Keratinocyte (primary cell): Measurements from ENCODE around the gene SERPINE2. TPM values are rescaled to one million over a fixed set of nuclear protein-coding genes. Genes with fewer than 3 reads are reported as not detected.

Experiments
- DNase-seq: peaks from one replicate; pipeline ENCODE4 v3.0.0-alpha.2; 2011; ENCODE audit warnings: low read depth, missing footprints, low spot score
- FAIRE-seq: peaks from 2 replicates; lab custom pipeline; 2011; peaks lifted over from hg19 to GRCh38; lab: Jason Lieb, UNC
- H2AFZ ChIP-seq: 2 replicates; pipeline ENCODE4 v1.6.0; 2012; ENCODE audit warnings: low read length, control low read depth, inconsistent platforms; ENCODE audit not compliant: control insufficient read depth
- H3K27ac ChIP-seq: 2 replicates; pipeline ENCODE4 v1.5.1; 2011; ENCODE audit warnings: low read length; ENCODE audit not compliant: control insufficient read depth, insufficient read depth
- H3K27me3 ChIP-seq: 3 replicates; pipeline ENCODE4 v1.6.0; 2011; ENCODE audit warnings: low read length; ENCODE audit not compliant: control insufficient read depth, insufficient read depth; ENCODE audit errors: extremely low read depth
- H3K36me3 ChIP-seq, 2 experiments: 2 replicates in 1 of 2; 3 replicates in 1 of 2; pipeline ENCODE4 v1.5.1; 2011; ENCODE audit warnings: low read length in 2 of 2, mild to moderate bottlenecking in 1 of 2; ENCODE audit not compliant: control insufficient read depth in 2 of 2, insufficient read depth in 2 of 2; ENCODE audit errors: extremely low read depth in 1 of 2
- H3K4me1 ChIP-seq: 3 replicates; pipeline ENCODE4 v1.5.1; 2011; ENCODE audit warnings: low read length; ENCODE audit not compliant: control insufficient read depth, insufficient read depth; ENCODE audit errors: extremely low read depth
- H3K4me2 ChIP-seq: 3 replicates; pipeline ENCODE4 v1.6.0; 2011; ENCODE audit warnings: low read depth, low read length; ENCODE audit not compliant: control insufficient read depth, insufficient read depth; ENCODE audit errors: extremely low read depth
- H3K4me3 ChIP-seq, 3 experiments: fragments of 200-600 bp in 1 of 3; sonication (generic) in 1 of 3; 2 replicates in 2 of 3; 3 replicates in 1 of 3; pipeline ENCODE4 v1.5.1; 2011 to 2016; ENCODE audit warnings: low read length in 3 of 3, mild to moderate bottlenecking in 3 of 3, control low read depth in 2 of 3, inconsistent platforms in 1 of 3, low read depth in 1 of 3, mixed read lengths in 1 of 3, mixed run types in 1 of 3, moderate library complexity in 1 of 3; ENCODE audit not compliant: control insufficient read depth in 2 of 3, insufficient read depth in 2 of 3; ENCODE audit errors: extremely low read depth in 1 of 3
- H3K79me2 ChIP-seq: 2 replicates; pipeline ENCODE4 v1.6.0; 2012; ENCODE audit warnings: low read length; ENCODE audit not compliant: control insufficient read depth, insufficient read depth
- H3K9ac ChIP-seq: 3 replicates; pipeline ENCODE4 v1.6.0; 2011; ENCODE audit warnings: low read length; ENCODE audit not compliant: control insufficient read depth, insufficient read depth; ENCODE audit errors: extremely low read depth
- H3K9me1 ChIP-seq: 3 replicates; pipeline ENCODE4 v1.6.0; 2011; ENCODE audit warnings: low read length; ENCODE audit not compliant: control insufficient read depth, insufficient read depth; ENCODE audit errors: extremely low read depth
- H3K9me3 ChIP-seq: 2 replicates; pipeline ENCODE4 v1.5.1; 2012; ENCODE audit warnings: low read depth, low read length; ENCODE audit not compliant: control insufficient read depth
- H4K20me1 ChIP-seq: 3 replicates; pipeline ENCODE4 v1.6.0; 2011; ENCODE audit warnings: low read length; ENCODE audit not compliant: control insufficient read depth, insufficient read depth; ENCODE audit errors: extremely low read depth
- CTCF ChIP-seq, 3 experiments: IDR thresholded peaks in 1 of 3; conservative IDR thresholded peaks in 1 of 3; optimal IDR thresholded peaks in 1 of 3; 2 replicates in 2 of 3; 3 replicates in 1 of 3; pipeline versions ENCODE3 to v1.5.1; 2011; ENCODE audit warnings: low read length in 3 of 3, mild to moderate bottlenecking in 3 of 3, moderate library complexity in 2 of 3, control low read depth in 1 of 3, inconsistent platforms in 1 of 3; ENCODE audit not compliant: insufficient read depth in 2 of 3; ENCODE audit errors: extremely low read depth in 1 of 3
- EZH2 ChIP-seq: IDR thresholded peaks from one replicate; pipeline ENCODE4 v1.6.1; 2012; ENCODE audit warnings: inconsistent platforms, mild to moderate bottlenecking, low read length, moderate library complexity
- dilution Hi-C: fragments of 300-500 bp; cut with MboI; formaldehyde crosslinking; loops from one replicate; pipeline ENCODE4 v1.7.0; 2020; ENCODE audit warnings: low sequenced_read_pairs; ENCODE audit not compliant: extremely low pct_ligation_motif_present
- polyA plus RNA-seq, 5 experiments: library from polyadenylated mRNA; depleted of rRNA in 3 of 5; stranded (reverse) in 3 of 5; stranded (forward) in 1 of 5; unstranded in 1 of 5; fragments of >200 nt; gene quantifications; 1 replicate in 1 of 5; 2 replicates in 3 of 5; 3 replicates in 1 of 5; pipeline versions ENCODE4 v1.2.1 to v1.2.3, GENCODE V29; 2011 to 2012; ENCODE audit warnings: missing spikeins in 2 of 5, low read depth in 1 of 5, low replicate concordance in 1 of 5

The SERPINE2 gene
- polyA plus RNA-seq, 1 donor (not counting 4 experiments of a cell fraction or from before 2014, with no cell fraction given) = 306 TPM

DNA sequence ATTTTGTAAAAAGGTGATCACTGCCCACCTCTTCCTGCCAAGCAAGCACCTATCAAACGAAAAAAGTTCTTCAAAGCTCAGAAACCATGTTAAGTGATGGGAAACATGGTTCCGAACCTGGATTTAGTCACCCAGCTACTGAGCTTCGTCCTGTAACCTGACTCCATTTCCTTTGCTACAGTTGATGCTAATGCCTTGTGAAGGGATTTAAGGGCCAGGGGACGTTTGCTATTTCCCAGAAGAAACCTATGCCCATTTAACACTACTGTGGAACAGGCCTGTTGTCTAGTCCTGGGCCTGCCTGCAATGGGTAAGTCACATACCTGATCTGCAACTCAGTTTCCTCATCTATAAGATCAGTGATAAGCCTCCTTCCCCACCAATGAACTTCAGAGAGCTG lies 14.8 kb downstream of the SERPINE2 start:
- no peak overlapping the region for H3K4me2 ChIP-seq
- H3K79me2 ChIP-seq = peaks cover 87% of the 10 kb centered on the region
- H2AFZ ChIP-seq = no peak overlapping the region
- dilution Hi-C loops = no loop called here
- H3K9ac ChIP-seq = no peak overlapping the region
- no peak overlapping the region for H3K27ac ChIP-seq
- H3K4me3 ChIP-seq = no peak overlapping the region
- H3K9me1 ChIP-seq = peaks cover 3% of the 10 kb centered on the region
- H3K4me1 ChIP-seq = no peaks in the 10 kb centered on the region
- TF ChIP-seq CTCF (optimal IDR thresholded peaks at IDR 0.05 in 1 of 3, IDR thresholded peaks at IDR 0.05 in 1 of 3, conservative IDR thresholded peaks at IDR 0.05 in 1 of 3; ENCODE audit: extremely low read depth in 1 of 3, insufficient read depth in 2 of 3, low read length in 3 of 3) (no peak), EZH2 (no peak)
- H3K9me3 ChIP-seq = no peaks in the 10 kb centered on the region
- H3K36me3 ChIP-seq = peaks cover 7 to 42% of the 10 kb centered on the region in 2 experiments
- DNase-seq = no peak
- peaks cover 8% of the 10 kb centered on the region for H4K20me1 ChIP-seq
- no peaks in the 10 kb centered on the region for H3K27me3 ChIP-seq
- no peak for FAIRE-seq

- peaks cover 3% of the 10 kb centered on the region for H3K9me1 ChIP-seq
- no peak overlapping the region for H3K27ac ChIP-seq
- H3K9me3 ChIP-seq = no peaks in the 10 kb centered on the region
- H3K27me3 ChIP-seq = no peaks in the 10 kb centered on the region
- H3K4me2 ChIP-seq = no peak overlapping the region
- H2AFZ ChIP-seq = no peak overlapping the region
- peaks cover 8% of the 10 kb centered on the region for H4K20me1 ChIP-seq
- H3K9ac ChIP-seq = no peak overlapping the region
- no peak for DNase-seq
- FAIRE-seq = no peak
- H3K4me3 ChIP-seq = no peak overlapping the region
- H3K79me2 ChIP-seq = peaks cover 84% of the 10 kb centered on the region
- TF ChIP-seq EZH2 (no peak), CTCF (optimal IDR thresholded peaks at IDR 0.05 in 1 of 3, IDR thresholded peaks at IDR 0.05 in 1 of 3, conservative IDR thresholded peaks at IDR 0.05 in 1 of 3; ENCODE audit: extremely low read depth in 1 of 3, insufficient read depth in 2 of 3, low read length in 3 of 3) (no peak)
- peaks cover 9 to 36% of the 10 kb centered on the region in 2 experiments for H3K36me3 ChIP-seq
- no peaks in the 10 kb centered on the region for H3K4me1 ChIP-seq
- dilution Hi-C loops = no loop called here
Observed at GRCh38 chr2:224023188-224023587, 15.9 kb downstream of the SERPINE2 start.
